ELR (cell line): ENCODE results near the gene TMEM117.

Source experiments
- DNase-seq: peaks from one replicate; pipeline ENCODE4 v3.0.0-alpha.2; 2015; ENCODE audit warnings: low read depth

TMEM117 gene

GRCh38 chr12:43835656-43836474, at the start of gene TMEM117:
TSS of gene TMEM117 (plus strand) at chr12:43836081.
- DNase-seq, result peak; percentile 64

DNA sequence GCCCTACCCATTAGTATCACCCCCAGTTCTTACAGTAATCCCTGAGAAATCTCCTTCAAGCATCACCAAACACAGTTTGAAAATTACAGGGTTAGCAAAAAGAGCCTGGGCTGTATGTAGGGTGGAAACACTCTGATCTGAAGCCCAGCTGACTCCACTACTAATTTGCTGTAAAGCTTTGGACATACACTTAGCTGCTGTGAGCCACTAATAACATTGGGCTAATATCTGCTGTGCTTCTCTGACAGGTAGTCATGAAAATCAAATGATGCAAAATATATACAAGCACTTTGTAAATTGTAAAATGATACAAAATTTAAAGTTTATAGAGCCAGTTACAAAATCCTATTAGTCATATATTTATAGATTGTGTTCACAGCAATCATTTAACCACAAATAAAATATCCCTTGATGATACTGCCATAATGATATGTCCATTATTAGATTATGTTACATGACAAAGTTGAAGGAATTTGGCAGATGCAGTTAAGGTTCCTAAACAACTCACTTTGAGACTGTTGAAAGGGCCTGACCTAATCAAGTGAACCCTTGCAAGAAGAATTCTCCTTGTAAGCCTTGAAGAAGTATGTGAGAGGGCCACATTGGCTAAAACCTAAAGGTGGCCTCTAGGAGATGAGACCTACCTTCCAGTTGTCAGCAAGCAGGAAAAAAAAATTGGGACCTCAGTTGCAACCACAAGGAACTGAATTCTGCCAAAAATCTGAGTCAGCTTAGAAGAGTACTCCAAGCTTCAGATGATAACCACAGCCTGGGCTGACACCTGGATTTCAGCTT, 48.8 kb upstream of the TMEM117 start:
- no peak for DNase-seq

DNA sequence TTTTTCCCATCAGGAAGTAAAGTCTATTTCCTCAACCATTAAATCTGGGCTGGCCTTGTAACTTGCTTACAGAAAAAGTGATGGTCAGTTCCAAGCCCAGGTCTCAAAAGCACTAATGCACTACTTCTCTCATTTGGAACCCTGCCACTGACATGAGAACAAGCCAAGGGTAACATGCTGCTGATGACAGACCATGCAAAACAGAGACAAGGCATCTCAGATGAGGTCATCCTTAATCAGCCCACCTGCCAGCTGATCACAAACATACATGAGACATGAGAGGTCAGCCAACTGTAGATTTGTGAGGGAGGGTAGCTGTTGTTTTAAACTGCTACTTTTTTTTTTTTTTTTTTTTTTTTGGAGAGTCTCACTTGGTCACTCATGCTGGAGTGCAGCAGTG, 45.9 kb upstream of the TMEM117 start:
- DNase-seq, result peak; percentile 20

- DNase-seq, result peak; percentile 10
These were observed 40.1 kb upstream of the TMEM117 start for GRCh38 chr12:43795716-43796280.

DNA sequence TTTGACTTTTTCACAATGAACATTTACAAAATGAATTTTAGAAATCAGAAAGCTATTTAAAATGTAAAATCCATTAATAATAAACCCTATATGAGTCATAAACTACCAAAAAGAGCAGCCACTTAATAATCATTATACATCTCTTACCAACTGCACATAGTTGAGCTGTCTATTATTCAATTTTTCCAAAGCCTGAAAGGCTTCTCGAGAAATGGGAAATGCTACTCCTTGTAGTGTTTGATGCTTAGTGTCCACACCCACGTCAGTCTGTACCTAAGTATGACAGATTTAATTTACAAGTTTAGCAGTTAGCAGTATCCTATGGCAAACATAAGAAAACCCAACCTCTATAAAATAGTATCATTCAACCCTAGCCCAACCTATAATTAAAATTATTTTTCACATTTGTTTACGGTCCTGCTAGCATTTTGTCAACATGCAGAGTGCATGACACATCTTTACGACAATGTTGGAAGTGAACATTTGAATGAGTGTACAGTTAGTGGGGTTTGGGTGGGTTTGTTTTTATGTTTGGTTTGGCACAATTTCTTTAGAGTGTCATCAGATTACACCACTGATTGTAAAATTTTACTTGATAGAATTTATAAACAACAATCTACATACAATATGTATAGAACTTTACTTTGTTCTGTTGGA, 38.2 kb upstream of the TMEM117 start:
- no peak for DNase-seq

DNA sequence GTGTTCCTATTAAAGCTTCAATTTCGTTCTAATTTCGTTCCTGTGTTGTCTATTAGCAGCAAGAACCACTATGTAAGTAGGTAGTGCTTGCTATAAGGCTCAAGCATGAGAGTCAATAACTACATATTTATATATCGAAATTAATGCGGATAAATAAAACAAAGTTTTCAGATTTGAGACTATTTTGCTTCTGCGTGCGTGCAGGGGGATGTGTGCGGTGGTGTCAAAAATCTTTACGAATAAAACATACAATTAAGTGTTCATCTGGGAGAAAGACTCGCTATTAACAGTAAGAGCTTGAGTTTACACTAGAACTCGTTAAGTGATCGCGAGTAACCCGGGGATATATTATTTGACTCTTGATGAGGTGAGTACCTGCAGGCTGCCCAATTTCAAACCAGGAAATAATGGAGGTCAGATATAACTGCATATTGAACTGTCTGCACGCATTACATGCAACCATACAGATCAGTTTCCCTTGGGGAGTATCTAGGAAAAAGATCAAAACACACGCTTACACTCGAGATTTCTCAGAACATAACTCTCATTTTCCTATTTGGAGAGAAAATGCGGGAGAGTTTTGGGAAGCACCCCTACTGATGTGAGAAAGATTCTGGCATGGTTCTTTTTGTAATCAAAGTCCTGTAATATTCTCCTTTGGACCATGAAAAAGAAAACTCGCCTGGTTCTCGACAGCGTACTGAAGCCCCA, 30.6 kb upstream of the TMEM117 start:
- peak; percentile 23 for DNase-seq

DNA sequence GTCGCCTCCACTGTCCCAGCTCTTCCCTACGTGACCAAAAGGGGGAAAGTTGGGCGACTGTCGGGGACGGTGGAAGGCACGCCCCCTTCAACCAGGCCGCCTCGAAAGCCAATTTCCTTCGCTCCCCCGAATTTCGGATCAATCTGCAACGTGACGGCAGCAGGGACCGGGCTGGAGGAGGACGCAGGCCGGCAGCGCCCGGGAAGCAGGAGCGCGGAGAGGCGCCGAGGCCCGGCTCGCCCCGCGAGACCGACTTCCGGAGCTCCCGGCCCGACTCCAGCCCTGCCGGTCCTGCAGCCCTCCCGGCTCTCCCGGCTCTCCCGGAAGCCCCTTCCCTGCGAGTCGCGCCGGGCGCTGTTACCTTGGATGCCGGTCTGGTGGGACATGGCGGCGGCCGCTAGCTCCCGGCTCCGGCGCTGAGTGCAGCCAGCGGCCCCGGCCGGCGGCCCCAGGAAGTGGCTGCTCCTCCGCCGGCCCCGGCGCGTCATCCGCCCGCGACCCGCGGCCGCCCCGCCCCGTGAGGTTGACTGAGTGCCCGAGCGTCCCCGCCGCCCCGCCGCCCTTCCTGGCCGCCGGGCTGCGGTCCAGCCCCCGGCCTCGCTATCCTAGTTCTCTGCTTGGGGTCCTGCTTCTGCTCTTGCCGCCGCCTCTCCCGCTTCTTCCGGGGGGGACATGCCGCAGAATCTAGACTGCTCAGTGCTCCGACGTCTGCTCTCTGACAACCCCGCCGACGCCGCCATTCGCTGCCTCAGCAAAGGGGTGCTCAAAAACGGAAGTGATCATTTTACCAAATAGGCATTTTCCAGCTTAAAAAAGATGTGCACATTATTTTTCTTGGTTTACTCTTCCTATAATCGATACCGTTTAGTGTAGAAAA, 29.8 kb upstream of the TMEM117 start, which contains the start of gene TWF1:
TWF1 (minus strand) TSS at position 458 of the 877 bp plus-strand sequence; CDS start at position 386, 72 bp downstream.
- DNase-seq, result peak; percentile 80

GRCh38 chr12:43806737-43807072, 29.2 kb upstream of the TMEM117 start:
- DNase-seq, result peak; percentile 19

DNA sequence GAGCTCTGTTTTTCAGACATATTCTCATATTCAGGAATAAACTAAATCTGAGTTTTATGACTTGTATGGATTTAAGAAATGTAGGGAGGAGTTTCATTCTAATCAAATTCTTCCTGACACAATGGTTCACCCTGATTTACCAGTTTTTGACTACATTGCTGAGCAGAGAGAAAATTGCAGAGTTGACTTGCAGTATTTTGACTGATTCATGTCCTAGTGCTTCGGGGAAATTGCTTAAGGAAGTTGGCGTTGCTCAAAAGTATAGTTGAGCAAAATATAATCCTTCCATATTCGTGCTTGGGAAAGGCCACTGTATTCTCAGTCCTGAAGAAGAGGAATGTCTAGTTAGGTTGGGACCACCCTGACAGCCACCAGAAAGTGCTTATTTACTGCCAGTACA, 28.5 kb upstream of the TMEM117 start:
- DNase-seq, result no peak

- no peak for DNase-seq
These were observed 23.8 kb upstream of the TMEM117 start for GRCh38 chr12:43812057-43812456.

GRCh38 chr12:43812926-43813325, 23.0 kb upstream of the TMEM117 start:
- DNase-seq, result peak; percentile 32

GRCh38 chr12:43815416-43815815, 20.5 kb upstream of the TMEM117 start:
- DNase-seq, result no peak

DNA sequence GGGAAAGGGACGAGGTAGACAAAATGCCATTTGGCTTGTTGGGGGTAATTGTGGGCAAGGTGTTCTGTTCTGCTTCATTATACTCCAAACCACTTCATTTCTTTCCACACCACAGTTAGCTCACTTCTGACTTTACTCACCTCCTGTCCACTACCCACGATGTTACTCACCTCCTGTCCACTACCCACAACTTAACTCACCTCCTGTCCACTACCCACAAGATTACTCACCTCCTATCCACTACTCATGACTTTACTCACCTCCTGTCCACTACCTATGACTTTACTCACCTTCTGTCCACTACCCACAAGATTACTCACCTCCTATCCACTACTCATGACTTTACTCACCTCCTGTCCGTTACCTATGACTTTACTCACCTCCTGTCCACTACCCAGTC, 19.7 kb upstream of the TMEM117 start:
- DNase-seq, result peak; percentile 53

DNA sequence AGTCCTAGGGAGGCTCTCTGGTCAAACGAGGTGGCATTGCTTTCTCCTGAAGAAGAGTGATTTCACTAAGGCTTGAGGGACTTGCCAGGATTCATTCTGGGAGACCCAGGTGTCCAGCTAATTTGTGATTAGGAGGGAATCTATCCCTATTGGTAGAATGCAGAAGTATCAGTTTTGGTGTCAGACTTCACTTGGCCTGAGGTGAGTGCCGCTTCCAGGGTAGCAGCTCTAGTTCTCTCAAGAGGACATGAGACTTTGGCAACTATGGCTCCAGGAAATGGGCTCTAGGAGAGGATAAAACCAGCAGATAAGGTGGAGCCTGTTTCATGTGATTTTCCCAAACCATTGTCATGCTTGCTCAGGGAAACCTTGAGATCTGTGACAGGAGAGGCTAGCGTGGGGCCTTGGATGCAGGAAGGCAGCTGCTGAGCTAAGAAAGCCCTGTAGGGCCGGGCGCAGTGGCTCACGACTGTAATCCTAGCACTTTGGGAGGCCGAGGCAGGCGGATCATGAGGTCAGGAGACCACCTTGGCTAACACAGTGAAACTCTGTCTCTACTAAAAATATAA, 11.6 kb upstream of the TMEM117 start:
- no peak for DNase-seq

- no peak for DNase-seq
These were observed 9.2 kb upstream of the TMEM117 start for GRCh38 chr12:43826681-43827080.

DNA sequence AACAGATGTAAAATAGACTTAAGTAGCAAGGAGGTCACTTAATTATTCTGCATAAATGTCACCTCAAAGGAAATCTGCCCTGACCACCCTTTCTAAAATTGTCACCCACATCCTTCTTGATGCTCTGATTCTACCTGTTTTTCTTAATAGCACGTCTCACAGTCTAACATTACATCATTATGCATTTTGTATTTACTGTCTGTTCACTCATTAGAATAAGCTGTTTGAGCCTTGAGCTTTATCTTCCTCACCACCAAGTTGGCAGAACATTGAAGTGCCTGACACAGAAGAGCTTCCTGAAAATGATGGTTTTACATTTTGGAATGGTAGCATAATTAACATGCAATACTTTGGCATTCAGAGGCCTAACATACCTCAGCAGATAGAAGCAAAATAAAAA, 8.8 kb upstream of the TMEM117 start:
- no peak for DNase-seq

- no peak for DNase-seq
These were observed 3.3 kb upstream of the TMEM117 start for GRCh38 chr12:43832463-43833168.

DNA sequence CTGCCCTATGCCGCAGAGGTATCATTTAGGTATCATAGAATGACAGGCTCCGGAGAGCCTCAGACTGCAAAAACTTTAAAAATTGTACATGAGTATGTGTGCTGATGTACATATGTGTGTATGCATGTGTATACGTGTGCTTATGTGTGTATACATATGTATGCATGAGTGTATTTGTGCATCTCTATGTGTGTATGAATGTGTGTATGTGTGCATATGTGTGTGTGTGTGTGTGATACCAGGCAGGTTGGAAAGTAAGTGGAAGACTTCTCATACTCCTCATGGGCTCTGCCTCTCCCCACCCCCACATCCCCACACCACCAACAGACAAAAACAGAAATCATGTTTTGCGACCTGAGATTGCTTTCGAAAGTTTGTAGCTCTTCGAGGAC, 621 bp upstream of the TMEM117 start:
- DNase-seq, result no peak

DNA sequence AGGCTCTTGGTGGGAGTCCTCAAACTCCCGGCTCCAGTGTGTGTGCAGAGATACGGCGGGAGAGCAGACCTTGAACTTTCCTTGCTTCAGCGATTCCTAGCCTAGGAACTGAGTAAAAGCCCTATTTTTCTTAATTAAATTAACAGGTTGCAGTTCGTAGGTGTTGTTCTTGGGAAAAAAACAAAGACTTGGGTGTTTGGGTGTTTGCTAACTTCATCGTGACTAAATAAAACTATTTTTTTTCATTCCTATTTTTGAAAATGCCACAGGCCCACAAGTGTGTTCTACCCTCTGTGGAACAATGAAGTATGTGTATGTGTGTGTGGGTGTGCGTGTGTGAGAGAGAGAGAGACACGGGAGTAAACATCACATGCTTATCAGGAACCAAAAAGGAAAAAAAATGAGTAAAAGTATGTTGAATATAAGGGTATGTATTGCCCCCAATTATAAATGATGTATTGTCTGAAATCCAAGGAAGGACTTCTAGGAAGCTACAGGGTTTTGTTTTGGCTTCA, 651 bp downstream of the TMEM117 start:
- peak; percentile 27 for DNase-seq

GRCh38 chr12:43840338-43840737, 4.5 kb downstream of the TMEM117 start:
- no peak for DNase-seq
